Endothelial cell (in vitro differentiated cells): ENCODE results near the gene TBC1D8. TPM values are rescaled to one million over a fixed set of nuclear protein-coding genes. Genes with fewer than 3 reads are reported as not detected.
"Not testable (repeated sequence)": the region's sequence is repeated elsewhere in the genome, so short reads cannot be mapped to it uniquely, and the experiment has no call there.

Experiments used
- DNase-seq: peaks from one replicate; pipeline ENCODE4 v3.0.0; 2021; ENCODE audit warnings: low spot score
- H3K27ac Mint-ChIP-seq: one replicate; pipeline ENCODE4 v1.8.0; 2021; ENCODE audit warnings: mixed read lengths, inconsistent platforms; ENCODE audit not compliant: unreplicated experiment
- H3K27me3 Mint-ChIP-seq: one replicate; pipeline ENCODE4 v1.8.0; 2021; ENCODE audit warnings: mild to moderate bottlenecking, moderate library complexity, mixed read lengths, inconsistent platforms; ENCODE audit not compliant: unreplicated experiment
- H3K36me3 Mint-ChIP-seq: one replicate; pipeline ENCODE4 v1.8.0; 2021; ENCODE audit warnings: mild to moderate bottlenecking, low read depth, mixed read lengths, inconsistent platforms; ENCODE audit not compliant: unreplicated experiment
- H3K4me1 Mint-ChIP-seq: one replicate; pipeline ENCODE4 v1.8.0; 2021; ENCODE audit warnings: mild to moderate bottlenecking, mixed read lengths, inconsistent platforms; ENCODE audit not compliant: unreplicated experiment
- H3K4me3 Mint-ChIP-seq: one replicate; pipeline ENCODE4 v1.8.0; 2021; ENCODE audit warnings: mild to moderate bottlenecking, mixed read lengths, inconsistent platforms; ENCODE audit not compliant: unreplicated experiment
- H3K9me3 Mint-ChIP-seq: one replicate; pipeline ENCODE4 v1.8.0; 2021; ENCODE audit warnings: mixed read lengths, inconsistent platforms; ENCODE audit not compliant: unreplicated experiment
- total RNA-seq: library from RNA; stranded (reverse); fragmentation: NEBNext Ultra II Directional; extraction: Animal tissue kit (Norgen Biotek cat#: 25700); gene quantifications from one replicate; pipeline ENCODE4 v1.2.1, GENCODE V29; 2021; ENCODE audit not compliant: unreplicated experiment
- TF ChIP-seq, protein P1 (sequence below): fragments of 200-600 bp; sonication (generic); IDR thresholded peaks from one replicate; pipeline ENCODE4 v1.5.0; 2021; ENCODE audit warnings: antibody characterized with exemption; ENCODE audit not compliant: unreplicated experiment

Gene TBC1D8
- total RNA-seq, 1 donor from 2014 or later = 27.5 TPM

DNA sequence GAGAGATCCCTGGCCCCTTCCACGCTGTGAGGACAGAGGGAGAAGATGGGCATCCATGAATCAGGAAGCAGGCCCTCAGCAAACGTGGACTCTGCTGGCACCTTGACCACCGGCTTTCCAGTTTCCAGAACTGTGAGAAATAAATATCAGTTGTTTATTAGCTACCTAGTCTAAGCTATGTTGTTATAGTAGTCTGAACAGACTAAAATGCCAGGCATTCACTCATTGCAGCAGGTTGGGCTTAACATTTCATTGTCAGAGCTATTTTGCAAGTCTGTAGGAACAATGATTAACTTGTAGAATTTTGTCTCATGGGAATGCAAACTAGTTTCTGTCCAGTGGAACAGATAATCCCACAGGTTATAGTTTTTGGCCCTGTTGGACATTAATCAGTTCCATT lies 24.8 kb upstream of the TBC1D8 start:
- Mint-ChIP-seq H3K27ac (no peak overlapping the region), H3K36me3 (peaks cover 14% of the 10 kb centered on the region), H3K4me3 (no peak overlapping the region), H3K9me3 (peaks cover 3% of the 10 kb centered on the region), H3K27me3 (peaks cover 4% of the 10 kb centered on the region), H3K4me1 (peaks cover 3% of the 10 kb centered on the region)
- TF ChIP-seq, protein P1, sequence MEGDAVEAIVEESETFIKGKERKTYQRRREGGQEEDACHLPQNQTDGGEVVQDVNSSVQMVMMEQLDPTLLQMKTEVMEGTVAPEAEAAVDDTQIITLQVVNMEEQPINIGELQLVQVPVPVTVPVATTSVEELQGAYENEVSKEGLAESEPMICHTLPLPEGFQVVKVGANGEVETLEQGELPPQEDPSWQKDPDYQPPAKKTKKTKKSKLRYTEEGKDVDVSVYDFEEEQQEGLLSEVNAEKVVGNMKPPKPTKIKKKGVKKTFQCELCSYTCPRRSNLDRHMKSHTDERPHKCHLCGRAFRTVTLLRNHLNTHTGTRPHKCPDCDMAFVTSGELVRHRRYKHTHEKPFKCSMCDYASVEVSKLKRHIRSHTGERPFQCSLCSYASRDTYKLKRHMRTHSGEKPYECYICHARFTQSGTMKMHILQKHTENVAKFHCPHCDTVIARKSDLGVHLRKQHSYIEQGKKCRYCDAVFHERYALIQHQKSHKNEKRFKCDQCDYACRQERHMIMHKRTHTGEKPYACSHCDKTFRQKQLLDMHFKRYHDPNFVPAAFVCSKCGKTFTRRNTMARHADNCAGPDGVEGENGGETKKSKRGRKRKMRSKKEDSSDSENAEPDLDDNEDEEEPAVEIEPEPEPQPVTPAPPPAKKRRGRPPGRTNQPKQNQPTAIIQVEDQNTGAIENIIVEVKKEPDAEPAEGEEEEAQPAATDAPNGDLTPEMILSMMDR = no peak
- DNase-seq = no peak

DNA sequence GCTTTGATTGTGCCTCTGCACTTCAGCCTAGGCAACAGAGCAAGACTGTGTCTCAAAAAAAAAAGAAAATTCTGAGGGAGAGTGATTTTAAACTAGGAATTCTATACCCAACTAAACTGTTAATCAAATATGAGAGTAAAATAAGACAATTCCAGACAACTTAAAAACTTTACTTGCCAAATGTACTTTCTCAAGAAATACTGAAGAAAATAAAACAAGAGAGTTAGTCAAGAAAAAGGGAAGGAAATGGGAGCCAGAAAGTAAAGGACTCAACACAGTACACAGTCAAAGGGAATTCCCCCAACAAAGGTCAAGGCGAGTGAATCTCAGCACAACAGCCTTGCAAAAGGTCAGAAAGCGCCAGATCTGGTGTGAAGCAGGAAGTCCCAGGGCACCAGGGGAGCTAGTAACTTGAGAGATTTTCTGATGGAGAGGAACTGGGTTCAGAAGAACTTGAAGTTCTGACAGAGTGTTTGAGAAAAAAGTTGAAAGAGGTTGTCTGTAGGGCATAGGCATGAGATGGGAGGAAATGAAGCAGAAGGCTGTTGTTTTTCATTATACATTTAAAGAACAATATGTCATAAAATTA lies 22.6 kb upstream of the TBC1D8 start:
- Mint-ChIP-seq H3K27me3 (peaks cover 9% of the 10 kb centered on the region), H3K4me1 (peaks cover 3% of the 10 kb centered on the region), H3K4me3 (no peak overlapping the region), H3K36me3 (peaks cover 22% of the 10 kb centered on the region), H3K9me3 (peaks cover 11% of the 10 kb centered on the region), H3K27ac (no peak overlapping the region)
- DNase-seq = no peak
- TF ChIP-seq, protein P1 = no peak

DNA sequence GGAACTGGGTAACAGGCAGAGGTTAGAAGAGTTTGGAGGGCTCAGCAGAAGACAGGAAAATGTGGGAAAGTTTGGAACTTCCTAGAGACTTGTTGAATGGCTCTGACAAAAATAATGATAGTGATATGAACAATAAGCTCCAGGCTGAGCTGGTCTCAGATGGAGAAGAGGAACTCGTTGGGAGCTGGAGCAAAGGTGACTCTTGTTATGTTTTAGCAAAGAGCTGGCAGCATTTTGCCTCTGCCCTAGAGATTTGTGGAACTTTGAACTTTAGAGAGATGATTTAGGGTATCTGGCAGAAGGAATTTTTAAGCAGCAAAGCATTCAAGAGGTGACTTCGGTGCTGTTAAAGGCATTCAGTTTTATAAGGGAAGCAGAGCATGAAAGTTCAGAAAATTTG lies 18.6 kb upstream of the TBC1D8 start:
- not testable (repeated sequence) for H3K4me1 Mint-ChIP-seq, DNase-seq, H3K27ac Mint-ChIP-seq, H3K4me3 Mint-ChIP-seq
- Mint-ChIP-seq H3K9me3 (peaks cover 24% of the 10 kb centered on the region), H3K27me3 (peaks cover 10% of the 10 kb centered on the region), H3K36me3 (peaks cover 29% of the 10 kb centered on the region)

DNA sequence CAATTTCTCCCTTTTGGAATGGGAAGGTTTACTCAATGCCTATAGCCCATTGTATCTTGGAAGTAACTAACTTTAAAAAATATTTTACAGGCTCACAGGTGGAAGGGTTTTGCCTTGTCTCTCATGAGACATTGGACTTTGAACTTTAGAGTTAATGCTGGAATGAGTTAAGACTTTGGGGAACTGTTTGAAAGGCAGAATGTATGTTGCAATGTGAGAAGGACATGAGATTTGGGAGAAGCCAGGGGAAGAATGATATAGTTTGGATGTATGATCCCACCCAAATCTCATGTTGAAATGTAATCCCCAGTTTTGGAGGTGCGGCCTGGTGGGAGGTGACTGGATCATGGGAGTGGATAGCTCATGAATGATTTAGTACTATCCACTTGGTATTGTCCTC lies 17.5 kb upstream of the TBC1D8 start:
- H3K27me3 Mint-ChIP-seq = peaks cover 7% of the 10 kb centered on the region
- no peak for DNase-seq
- TF ChIP-seq, protein P1 = no peak
- H3K4me1 Mint-ChIP-seq = peaks cover 3% of the 10 kb centered on the region
- no peak overlapping the region for H3K4me3 Mint-ChIP-seq
- peaks cover 20% of the 10 kb centered on the region for H3K36me3 Mint-ChIP-seq
- H3K9me3 Mint-ChIP-seq = peaks cover 21% of the 10 kb centered on the region
- peak overlapping the region; percentile 13 for H3K27ac Mint-ChIP-seq

DNA sequence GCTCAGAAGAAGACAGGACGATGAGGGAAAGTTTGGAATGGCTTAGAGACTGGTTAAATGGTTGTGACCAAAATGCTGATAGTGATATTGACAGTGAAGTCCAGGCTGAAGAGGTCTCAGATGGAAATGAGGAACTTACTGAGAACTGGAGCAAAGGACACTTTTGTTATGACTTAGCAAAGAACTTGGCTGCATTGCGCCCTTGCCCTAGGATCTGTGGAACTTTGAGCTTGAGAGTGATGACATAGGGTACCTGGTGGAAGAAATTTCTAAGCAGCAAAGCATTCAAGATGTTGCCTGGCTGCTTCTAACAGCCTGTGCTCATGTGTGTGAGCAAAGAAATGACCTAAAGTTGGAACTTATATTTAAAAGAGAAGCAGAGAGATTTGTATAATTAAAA lies 16.4 kb upstream of the TBC1D8 start:
- not testable (repeated sequence) for DNase-seq, H3K27ac Mint-ChIP-seq, H3K27me3 Mint-ChIP-seq, H3K4me1 Mint-ChIP-seq
- Mint-ChIP-seq H3K36me3 (peaks cover 20% of the 10 kb centered on the region), H3K4me3 (peak overlapping the region; percentile 67), H3K9me3 (peaks cover 20% of the 10 kb centered on the region)

DNA sequence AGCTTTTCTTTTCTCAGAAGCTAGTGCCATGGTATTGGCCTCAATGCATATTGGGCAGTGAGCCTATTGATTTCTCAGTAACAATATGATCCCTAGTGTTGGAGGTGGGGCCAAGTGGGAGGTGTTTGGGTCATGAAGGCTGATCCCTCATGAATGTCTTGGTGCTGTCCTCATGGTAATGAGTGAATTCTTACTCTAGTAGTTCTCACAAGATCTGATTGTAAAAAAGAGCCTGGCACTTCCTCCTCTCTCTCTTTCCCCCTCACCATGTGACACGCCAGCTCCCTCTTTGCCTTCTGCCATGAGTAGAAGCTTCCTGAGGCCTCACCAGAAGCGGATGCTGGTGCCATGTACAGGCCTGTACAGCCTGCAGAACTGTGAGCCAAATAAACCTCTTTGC lies 12.8 kb upstream of the TBC1D8 start:
- Mint-ChIP-seq H3K36me3 (peaks cover 9% of the 10 kb centered on the region), H3K27me3 (peaks cover 4% of the 10 kb centered on the region), H3K4me3 (no peak overlapping the region), H3K9me3 (peaks cover 15% of the 10 kb centered on the region), H3K27ac (peak overlapping the region; percentile 48), H3K4me1 (peaks cover 15% of the 10 kb centered on the region)
- TF ChIP-seq, protein P1 = no peak
- DNase-seq = no peak
